NCI-H748 (cell line): Measurements from ENCODE around the gene NPLOC4.

Source experiments
- DNase-seq: peaks from one replicate; lab custom pipeline; 2025; ENCODE audit not compliant: unreplicated experiment; lab: John Stamatoyannopoulos, UW

NPLOC4 gene

DNA sequence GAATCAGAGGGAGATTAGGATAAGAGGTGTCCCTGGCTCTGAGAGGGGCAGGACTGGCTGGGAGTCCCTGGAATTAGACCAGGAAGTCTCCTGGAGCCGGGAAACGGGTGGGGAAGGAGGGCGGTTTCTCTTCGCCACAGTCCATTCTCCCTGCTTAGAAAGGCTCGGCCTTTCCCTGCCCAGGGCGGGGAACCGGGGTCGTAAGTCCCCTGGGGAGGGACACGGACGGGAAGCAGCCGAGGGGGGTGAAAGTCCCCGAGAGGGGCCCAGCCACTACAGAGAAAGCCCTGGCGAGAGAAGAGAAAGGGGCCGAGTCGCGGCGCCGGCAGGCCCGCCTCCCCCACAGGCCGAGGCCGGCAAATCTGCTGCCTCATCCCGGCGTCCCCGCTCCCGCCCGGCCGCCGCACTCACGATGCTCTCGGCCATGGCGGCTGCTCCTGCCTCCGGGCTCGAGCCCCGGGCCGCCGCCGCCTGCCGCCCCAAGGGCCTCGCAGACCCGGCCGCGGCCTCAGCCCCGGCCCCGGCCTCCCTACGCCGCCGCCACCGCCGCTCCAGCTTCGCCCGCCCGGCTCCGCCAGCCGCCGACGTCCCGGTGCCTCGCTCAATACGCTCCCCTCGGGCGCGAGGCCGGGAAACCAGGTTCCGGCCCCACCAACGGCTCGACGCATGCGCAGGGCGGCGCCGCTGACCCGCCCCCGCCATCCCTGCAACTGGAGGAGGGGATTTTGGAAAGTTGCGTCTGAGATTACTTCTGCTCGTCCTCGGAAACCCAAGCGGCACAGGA, at the start of gene NPLOC4, which contains the start of gene TSPAN10:
Gene NPLOC4, minus strand, starts transcription at position 608 of the 784 bp plus-strand sequence. Its CDS starts 182 bp downstream, at position 426.
Gene TSPAN10, plus strand, starts transcription at position 692 of the 784 bp plus-strand sequence. CDS start 5,217 bp downstream, outside the sequence.
- DNase-seq = peak; percentile 83

DNA sequence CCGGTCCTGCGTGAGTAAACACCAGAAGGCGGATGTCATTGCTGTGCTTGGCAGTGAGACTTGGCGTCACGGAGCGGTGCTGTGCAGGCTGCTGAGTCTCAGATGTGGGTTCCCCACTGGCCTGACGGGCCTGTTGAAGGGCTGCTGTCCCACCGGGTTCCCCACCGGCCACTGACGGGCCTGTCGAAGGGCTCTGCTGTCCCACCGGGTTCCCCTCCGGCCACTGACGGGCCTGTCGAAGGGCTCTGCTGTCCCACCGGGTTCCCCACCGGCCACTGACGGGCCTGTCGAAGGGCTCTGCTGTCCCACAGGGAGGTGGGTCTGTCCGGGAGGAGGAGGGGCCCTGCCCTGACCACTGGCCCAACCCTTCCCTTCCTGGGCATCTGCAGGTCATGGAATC, 49.7 kb upstream of the NPLOC4 start:
- no peak for DNase-seq

DNA sequence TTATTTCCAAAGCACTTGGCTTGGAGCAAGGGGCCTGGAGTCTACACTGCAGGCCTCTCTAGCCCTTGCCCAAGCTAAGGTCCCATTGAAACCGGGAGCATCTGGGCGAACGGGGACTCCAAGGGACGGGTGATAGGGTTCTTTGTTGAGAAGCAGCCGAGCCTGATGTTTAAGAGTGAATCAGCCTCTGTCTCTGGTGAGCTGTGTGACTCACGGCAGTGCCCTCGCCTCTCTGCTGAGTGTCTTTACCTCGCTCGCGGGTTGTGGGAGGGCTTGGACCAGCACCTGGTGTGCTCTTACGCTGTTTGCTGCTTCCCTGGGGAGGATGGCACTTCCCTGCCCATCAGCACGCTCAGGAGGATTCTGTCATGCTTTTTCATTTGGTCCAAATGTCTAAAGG, 48.2 kb upstream of the NPLOC4 start:
- peak; percentile 16 for DNase-seq

DNA sequence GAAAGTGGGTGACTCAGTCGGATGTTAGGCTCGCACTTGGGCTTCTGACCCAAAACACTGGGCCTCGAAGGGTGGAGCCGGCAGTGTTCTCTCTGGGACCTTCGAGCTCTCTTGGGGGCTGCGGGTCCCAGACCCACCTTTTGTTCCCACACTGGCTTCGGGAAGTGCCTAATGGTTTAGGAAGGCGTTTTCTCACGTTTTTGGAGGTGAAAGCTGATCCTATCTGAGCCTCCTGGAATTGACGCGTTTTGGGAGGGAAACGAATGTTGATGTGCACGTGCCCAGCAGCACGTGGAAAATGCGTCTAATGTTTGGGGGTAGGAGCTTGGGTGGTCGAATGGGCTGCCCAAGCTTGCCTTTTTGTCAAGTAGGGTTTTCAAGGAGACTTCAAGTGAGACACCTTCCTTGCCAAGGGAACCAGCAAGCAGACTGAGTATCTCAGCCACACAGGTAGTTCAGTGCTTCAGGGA, 47.6 kb upstream of the NPLOC4 start:
- DNase-seq = no peak

DNA sequence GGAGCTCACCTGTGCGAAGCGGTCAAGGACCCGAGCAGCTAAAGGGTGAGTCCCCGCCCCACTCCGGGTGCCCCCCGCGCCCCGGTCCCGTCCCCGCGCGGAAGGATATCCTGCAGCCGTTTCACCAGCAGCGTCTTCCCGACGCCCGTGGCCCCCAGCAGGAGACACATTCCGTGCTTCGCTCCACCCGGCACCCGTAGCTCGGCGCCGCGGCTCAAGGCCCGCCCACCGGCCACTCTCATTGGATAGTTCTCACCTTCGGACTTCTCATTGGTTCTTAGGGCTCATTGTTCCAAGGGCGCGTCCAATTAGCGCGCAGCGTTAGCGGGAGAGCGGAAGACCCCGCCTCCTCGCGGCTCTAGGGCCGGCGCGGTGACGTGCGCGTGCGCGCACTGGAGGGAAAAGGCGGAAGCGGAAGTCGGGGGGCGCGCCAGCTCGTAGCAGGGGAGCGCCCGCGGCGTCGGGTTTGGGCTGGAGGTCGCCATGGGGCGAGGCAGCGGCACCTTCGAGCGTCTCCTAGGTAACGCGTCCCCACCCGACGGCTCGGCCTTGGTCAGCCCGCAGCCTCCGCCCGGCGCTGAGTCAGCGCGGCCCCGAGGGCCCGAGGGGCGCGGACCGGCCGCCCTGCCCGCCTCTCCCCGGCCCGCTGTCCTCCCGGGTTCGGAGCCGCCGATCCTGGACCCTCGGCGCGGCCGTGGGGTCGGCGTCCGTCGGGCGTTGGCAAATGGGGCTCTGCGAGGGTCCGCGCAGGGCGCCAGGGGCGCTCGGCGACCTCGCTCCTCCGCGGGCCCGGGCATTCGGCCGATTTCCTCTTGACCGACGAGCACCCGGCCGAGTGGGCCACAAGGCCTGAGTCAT, 46.9 kb upstream of the NPLOC4 start, which contains the start of the genes ARL16 and HGS:
Gene ARL16, minus strand, starts transcription at position 214 of the 858 bp plus-strand sequence. Its CDS starts 44 bp downstream, at position 170.
Gene HGS, plus strand, starts transcription at position 428 of the 858 bp plus-strand sequence. Its CDS starts 56 bp downstream, at position 484.
- DNase-seq = peak; percentile 100

DNA sequence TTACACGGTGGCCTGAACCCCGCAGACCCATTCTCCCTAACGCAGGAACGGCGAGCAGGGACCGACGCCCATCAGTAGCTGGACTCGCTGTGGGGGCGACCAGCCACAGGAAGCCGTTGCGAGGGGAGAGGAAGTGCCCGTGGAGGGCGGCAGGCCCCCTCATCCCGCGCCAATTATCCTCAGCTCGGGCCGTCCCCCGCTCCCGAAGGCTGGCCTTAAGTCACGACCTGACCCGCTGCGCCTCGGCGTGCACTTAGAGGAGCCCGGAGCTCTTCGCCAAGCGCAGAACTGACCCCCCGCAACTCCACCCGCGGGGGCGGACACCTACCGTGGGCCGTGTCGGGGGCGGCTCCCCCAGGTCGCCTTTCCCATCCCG, 46.3 kb upstream of the NPLOC4 start:
- peak; percentile 65 for DNase-seq

DNA sequence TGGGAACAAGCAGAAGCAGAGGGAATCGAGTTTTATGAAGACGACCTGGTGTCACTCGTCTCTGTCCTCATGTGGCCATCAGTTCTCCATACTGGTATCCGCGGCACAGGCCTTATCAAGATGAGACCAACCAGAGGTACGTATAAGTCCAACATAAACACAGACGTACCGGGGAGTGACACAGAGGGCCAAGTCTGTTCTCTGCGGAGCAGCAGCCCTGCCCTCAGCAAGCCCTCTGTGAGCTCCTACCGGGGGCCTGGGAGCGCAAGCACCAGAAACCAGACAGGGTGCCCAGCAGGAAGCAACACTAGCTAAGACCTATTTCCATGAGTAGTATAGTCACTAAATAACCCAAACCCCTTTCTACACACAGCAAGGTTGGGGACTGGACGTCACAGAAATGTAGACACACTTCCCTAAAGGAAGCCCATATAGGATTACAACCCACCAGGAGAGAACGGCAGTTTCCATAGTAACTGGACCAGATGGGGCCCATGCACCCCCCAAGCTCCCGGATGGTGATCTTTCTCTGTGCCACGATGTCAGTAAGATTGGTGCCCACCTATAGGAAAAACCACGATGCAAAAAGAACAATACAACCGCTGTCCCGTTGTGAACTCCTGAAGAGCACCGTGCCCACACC, 45.8 kb upstream of the NPLOC4 start:
- peak; percentile 31 for DNase-seq

DNA sequence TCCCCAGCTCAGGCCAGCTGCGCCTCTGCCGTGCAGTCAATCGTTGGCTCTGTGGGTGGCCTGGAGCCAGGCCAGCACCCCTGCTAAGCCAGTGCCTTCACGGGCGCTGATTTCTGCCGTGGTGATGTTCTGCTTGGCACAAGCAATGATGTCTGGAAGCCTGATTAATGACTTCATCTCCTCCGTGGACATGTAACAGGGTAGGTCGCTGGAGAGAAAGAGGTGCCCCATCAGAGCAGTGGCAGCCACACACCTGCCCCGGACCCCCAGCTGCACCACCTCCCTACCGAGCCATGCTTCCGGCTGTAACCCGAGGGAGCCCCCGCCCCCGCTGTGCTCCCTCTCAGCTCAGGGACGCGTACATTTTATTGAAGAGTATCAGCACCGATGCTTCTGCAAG, 44.8 kb upstream of the NPLOC4 start:
- DNase-seq = no peak

DNA sequence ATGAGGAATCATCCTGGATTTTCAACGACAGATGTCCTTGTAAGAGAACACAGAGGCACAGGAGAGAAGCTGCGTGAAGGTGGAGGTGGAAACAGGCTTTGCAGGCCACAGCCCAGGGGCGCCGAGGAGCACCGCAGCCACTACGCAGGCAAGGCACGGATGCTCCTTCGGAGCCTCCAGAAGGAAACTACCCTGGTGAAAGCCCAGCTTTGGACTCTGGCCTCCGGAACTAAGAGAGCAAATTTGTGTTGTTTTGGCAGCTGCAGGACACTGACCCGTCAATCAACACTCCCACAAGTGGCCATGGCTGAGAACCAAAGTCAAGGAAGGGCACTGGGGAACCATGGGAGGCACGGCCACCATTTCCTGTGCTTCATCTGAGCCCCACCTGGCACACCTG, 43.2 kb upstream of the NPLOC4 start:
- no peak for DNase-seq

DNA sequence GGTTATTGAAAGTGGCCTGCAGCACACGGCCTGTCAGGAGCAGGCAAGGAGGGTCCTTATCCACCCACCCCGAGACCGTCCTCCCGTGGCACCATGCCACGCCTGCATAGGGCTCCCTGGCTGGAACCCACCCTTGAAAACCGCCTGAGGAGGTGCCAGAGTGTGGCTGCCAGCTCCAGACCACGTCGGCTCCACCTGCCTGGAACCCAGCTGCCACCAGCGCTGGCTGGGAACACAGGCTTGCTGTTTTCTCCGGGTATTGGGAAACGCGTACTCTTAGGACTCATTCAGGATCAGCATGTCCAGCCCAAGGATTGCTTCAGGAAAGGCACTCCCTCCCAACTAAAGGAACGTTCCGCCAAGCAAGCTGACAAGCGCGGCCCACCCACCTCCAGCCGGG, 40.0 kb upstream of the NPLOC4 start:
- DNase-seq = no peak

DNA sequence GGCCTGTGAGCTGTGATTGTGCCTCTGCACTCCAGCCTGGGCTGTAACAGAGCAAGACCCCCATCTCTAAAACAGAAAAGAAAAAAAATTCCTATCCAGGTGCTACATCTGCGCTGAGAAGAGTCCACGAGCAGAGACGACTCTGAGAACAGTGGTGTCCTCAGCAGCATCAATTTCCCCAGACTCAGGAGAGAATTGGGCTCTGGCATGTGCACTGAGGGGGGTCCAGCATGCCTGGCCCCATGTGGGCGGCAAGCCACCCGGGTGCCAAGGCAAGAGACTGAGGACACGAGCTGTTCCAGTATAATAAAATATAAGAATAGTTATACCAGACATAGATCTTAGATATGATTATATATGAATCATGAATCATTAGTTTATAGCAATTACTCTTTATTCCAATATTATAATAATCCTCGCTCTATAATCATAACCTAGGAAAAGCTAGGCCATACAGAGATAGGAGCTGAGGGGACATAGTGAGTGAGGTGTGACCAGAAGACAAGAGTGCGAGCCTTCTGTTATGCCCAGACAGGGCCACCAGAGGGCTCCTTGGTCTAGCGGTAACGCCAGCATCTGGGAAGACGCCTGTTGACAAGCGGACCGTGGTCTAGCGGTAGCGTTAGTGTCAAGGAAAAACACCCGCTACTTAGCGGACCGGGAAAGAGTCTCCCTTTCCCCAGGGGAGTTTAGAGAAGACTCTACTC, 38.8 kb upstream of the NPLOC4 start:
- peak; percentile 35 for DNase-seq

DNA sequence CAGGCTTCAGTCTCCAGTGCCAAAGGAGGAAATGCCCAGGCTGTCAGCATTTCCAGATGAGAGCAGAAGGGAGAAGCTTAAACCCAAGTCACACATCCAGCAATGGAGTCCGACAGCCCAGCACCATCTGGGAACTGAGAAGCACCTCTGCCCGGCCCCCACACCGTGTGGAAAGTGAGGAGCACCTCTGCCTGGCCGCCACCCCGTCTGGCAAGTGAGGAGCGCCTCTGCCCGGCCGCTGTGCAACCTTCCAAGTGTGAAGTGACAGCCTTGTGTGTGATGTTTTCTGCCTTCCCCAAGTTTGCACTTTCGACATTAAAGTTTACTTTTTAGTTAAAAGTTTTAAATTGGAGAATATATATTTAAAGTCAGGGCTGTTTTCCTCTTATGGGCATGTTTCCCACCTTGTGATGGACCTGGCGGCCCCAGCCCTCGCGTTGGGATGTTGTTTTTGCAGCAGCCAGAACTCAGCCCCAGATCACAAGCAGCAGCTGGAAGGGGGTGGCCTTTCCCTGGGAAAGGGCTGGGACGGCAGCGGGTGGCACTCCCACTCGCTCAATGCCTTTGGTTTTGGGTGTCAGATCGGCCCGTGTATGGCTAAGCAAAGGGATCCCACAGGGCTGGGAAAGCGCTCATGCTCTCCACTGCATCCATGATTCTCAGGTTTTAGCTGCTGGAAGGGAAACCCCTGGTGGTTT, 36.8 kb upstream of the NPLOC4 start:
- no peak for DNase-seq

DNA sequence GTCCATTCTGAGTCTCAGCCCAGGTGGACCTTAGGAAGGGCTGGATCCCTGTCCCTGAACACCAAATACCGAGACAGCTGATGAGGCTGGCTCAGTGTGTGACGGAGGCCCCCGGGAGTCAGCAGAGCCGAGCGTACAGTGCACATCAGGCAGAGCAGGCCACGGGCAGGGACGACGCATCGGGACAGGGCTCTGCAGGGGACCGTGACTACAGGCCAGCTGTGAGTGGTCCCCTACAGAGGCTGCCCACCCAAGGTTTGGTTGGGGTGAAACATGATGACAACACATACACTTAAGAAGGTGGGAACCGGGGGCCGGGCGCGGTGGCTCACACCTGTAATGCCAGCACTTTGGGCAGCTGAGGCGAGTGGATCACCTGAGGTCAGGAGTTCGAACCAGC, 36.0 kb upstream of the NPLOC4 start:
- DNase-seq = no peak

DNA sequence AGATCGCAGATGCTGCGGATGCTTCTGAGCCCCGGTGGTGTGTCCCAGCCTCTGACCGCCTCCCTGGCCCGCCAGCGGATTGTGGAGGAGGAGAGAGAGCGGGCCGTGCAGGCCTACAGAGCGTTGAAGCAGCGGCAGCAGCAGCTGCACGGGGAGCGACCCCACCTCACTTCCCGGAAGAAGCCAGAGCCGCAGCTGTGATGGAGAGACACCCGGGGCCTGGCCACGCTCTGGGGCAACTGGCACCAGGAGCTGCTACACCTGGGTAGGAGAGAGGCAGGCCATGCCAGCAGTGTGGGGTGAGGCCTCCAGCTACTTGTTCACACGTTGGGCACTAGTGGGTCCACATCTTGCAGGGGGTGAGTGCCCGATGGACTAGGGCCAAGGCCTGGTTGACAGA, 35.6 kb upstream of the NPLOC4 start:
- no peak for DNase-seq

DNA sequence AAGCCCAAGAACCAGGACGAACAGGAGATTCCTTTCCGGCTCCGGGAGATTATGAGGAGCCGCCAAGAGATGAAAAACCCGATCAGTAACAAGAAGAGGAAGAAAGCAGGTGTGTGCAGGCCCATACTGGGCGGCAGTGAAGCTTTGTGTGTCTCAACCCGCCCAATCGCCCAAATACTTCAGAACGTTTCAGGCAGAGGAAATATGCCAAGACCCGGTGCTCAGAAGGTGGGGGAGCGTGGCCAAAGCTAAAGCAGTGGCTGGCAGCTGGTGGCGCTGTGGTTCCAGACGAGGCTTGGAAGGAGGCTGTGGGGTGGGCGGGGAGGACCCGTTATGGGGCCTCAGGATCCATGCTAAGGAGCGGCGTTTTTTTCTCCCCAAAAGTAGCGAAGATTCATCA, 30.8 kb upstream of the NPLOC4 start:
- DNase-seq = no peak

DNA sequence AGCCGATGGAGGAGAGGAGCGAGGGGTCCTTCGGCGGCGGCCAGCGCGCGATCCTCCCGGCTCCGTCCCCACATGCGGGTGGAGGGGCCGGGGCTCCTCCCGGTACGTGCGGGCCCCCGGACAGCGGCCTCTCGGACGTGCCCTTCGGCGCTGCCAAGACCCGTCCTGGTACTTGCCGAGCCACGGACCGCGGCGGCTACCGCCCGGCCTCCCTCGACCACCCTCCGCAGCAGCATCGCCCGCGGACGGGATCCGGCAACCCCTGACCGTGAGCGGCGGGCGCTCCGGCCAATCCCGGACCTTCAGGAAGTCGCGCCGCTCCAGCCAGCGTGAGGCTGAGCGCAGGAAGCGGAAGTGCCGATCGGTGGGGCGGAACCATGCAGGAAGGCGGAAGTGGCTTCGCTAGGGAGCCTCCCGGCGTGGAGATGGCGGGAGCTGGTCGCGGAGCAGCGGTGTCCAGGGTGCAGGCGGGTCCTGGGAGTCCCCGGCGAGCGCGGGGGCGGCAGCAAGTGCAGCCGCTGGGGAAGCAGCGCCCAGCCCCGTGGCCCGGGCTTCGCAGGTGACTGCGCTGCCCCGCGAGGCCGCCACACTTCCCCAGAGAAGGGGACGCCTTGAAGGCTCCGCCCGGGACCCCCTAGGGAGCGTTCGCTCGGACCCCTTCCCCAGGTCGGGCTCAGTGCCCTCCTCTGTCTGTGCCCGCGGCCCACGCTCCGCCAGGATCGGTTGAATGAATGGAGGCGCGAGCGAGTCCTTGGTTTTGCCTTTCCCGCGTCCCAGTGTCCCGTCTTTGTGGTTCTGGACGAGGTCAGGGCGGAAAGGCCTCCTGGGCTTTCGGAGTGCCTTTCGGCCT, 29.7 kb upstream of the NPLOC4 start, which contains the start of the genes CCDC137 and OXLD1:
Gene CCDC137, plus strand, starts transcription at position 396 of the 850 bp plus-strand sequence. Its CDS starts 30 bp downstream, at position 426.
Gene OXLD1, minus strand, starts transcription at position 264 of the 850 bp plus-strand sequence. Its CDS starts 28 bp downstream, at position 236.
- DNase-seq = peak; percentile 98

DNA sequence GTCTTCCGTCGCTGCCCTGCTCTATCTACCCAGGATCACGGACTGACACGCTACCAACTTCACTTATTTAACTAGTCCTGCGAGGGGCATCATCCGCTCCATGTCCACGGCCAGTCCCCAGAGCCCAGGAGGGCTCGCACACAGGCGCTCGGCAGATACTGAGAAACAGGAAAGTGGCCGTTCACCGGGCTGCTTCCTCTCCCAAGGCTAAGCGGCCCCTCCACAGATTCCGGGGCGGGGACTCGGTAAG, 29.1 kb upstream of the NPLOC4 start:
- DNase-seq = peak; percentile 72

DNA sequence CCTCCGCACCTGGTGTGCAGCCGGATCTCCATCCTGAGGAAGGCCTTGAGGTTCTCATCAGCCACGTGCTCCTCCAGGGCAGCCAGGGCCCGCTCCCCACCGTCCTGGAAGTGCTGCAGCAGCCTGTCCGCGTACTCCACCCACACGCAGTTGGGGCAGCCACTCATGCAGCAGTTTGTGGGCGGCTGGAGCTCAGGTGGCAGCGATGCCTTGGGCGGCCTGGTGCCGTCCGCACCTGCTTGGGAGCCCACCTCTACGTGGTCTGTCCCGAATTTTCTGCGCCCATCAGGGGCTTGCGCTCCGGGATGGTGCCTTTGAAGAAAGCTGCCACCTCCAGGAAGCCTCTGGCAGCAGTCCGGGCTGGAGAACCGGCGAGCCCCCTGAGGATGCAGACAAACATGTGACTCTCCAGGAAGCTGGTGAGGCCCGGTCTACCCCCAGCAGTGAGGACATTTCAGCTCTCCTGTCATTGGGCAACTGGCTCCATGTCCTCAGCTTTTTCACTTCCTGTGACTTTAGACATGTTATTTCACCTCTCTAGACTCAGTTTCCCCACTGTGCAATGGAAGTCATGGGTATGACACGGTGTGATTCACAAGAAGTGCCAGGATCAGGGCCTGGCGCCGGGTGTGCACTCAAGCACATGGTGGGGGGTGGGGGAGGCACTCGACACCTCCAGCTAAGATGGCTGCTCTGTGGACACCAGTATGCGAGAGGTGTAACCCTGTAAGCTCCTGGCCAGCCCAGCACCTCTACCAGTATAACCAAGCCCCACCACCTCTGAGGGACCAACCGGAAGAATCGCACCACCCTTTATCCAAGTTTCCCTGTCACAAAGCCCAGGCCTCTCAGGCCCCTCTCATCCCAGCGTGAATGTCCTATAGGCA, 28.5 kb upstream of the NPLOC4 start:
- peak; percentile 49 for DNase-seq
